GM21423 (cell line): ENCODE data around the gene STK11.

Experiments used
- ATAC-seq: cut with Tn5 transposase; IDR thresholded peaks from one replicate; pipeline ENCODE4 v1.9.1; 2021; ENCODE audit warnings: mild to moderate bottlenecking, moderate library complexity; ENCODE audit not compliant: unreplicated experiment

STK11 gene, protein sequence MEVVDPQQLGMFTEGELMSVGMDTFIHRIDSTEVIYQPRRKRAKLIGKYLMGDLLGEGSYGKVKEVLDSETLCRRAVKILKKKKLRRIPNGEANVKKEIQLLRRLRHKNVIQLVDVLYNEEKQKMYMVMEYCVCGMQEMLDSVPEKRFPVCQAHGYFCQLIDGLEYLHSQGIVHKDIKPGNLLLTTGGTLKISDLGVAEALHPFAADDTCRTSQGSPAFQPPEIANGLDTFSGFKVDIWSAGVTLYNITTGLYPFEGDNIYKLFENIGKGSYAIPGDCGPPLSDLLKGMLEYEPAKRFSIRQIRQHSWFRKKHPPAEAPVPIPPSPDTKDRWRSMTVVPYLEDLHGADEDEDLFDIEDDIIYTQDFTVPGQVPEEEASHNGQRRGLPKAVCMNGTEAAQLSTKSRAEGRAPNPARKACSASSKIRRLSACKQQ

DNA sequence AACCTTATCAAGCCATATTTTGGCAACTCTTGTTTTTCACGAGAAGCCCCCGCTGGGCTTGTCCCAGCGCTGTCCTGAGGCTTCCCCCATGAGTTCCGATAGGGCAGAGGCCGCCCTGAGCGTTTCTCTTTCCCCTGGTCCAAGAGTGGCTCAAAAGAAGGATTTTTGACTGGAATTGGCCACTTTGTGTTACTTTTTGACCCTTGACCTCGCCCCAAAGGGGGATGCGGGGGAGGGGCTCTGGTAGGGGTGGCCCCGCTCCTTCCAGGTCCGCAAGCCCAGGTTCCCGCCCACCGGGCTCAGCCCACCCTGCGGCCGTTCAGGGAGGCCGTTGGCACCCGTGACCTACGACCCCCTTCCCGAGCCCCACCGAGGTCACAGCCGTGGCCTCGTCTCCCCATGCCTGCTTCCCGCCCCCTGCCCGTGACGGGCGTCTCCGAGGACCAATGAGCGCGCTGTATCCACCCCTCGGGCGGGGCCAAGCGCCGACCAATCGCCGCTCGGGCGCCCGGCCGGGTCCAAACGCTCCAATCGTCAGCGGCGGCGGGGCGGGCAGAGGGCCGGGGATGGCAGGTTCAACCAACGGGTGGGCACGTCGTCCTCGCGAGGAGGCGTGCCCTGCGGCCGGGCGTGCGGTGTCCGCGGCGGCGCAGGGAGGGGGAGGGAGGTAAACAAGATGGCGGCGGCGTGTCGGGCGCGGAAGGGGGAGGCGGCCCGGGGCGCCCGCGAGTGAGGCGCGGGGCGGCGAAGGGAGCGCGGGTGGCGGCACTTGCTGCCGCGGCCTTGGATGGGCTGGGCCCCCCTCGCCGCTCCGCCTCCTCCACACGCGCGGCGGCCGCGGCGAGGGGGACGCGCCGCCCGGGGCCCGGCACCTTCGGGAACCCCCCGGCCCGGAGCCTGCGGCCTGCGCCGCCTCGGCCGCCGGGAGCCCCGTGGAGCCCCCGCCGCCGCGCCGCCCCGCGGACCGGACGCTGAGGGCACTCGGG is at the start of gene STK11:
Gene STK11 (plus strand): TSS at position 665 of the 986 bp plus-strand sequence. CDS start 1,136 bp downstream, outside the sequence.
- ATAC-seq, result peak; percentile 88

DNA sequence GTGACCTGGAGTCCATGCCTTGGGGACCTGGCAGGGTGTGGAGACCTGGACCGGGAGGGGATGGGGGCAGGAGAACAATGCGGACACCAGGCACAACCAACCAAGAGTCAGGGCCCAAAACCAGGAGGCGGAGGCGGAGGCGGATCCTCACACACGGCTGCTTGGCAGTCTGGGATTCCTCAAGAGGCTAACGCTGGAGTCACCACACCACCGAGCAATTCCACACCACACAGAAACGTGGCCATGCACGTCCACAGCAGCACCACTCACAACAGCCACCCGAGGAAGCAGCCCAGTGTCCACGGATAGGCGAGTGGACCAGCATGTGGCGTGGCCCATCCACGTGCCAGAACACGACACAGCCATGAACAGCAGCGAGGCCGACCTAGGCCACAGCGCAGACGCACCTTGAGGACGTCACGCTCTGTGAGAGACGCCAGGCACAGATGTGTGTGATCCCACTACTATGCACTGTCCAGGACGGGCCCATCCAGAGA is 49.2 kb upstream of the STK11 start:
- ATAC-seq, result no peak

DNA sequence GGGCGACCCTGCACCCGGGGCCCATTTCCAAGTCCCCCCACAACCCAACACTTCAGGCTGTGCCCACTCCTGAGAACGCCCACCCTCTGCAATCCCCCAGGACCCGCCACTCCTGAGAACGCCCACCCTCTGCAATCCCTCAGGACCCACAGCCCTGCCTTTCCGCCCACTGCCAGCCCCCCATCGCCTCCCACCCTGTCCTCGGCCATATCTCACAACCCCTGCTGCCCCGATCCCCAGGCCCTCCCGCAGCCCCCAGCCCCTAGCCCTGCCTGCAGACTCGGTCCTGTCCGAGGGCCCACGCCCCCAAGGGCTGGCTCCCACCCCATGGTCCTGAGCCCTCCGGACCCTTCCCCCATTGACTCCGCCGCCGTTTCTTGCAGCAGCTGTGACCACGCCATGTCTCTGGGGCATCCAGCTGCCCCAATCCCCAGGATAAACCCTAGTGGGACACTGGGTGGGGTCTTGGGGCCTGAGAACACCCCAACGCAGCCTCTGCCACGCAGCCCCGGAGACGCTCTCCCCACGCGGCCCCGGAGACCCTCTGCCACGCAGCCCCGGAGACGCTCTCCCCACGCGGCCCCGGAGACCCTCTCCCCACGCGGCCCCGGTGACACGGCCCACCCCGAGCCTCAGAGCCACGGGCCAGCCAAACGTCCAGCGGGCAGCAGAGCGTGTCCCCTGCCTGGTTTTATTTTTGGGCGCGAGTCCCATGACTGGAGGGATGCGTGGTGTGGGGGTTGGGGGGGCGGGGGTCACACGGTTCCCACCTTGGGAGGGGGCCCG is 48.6 kb upstream of the STK11 start:
- no peak for ATAC-seq

DNA sequence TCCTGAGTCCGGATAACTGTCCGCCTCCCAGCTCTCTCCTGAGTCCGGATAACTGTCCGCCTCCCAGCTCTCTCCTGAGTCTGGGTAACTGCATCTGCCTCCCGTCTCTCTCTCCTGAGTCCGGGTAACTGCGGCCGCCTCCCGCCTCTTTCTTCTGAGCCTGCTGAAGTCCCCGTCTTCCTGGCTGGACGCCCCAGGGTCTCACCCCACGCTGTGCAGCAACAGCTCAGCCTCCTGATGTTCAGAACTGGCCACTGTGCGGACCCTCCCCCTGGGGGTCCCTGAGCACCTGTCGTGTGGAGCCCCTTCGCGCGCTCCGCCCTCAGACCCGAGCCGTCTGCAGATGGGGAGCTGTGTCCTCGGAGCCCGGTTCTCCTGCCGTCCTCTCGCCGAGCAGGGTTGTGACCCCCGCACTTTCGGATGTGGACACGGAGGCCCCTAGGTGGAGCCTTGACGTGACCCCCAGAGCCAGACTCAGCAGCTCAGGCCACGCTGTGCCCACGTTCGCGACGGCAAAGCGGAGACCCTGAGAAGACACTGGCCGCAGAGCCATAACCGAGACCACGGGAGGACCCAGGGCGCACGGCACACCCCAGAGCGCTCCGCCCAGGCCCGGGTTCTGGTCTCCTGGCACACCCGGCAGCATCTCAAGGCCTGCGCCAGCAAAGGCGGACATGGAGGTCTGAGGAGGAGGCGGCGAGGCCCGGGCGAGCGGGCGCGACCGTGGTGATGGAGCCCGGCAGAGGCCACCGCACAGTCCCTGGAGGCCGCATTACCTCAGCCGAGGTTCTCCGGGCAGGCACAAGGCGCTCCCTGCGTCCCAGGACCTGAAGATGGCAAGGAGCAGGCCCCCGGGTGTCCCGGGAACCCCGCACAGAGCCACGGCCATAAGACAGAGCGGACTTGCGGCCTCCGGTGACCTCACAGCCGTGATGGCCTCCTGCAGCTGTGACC is 47.4 kb upstream of the STK11 start:
- no peak for ATAC-seq

DNA sequence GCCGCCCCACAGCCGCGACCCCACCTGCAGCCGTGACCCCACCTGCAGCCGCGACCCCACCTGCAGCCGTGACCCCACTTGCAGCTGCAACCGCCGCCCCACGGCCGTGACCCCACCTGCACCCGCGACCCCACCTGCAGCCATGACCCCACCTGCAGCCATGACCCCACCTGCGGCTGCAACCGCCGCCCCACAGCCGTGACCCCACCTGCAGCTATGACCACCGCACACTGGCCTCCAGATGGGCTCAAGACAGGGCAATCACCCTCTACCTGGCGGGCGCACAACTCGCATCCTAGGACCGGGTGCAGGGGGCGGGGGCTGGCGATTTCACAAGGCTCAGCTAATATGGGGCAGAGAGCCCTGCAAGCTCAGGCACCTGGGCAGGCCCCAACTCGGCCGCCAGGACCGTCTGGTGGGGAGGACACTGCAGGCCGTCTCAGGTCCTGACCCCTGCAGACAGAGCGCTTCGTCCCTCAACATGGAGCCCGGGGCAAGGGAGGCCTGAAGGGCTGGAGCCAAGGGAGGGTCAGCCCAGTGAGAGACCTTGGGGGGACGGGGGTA is 46.6 kb upstream of the STK11 start:
- ATAC-seq, result no peak

DNA sequence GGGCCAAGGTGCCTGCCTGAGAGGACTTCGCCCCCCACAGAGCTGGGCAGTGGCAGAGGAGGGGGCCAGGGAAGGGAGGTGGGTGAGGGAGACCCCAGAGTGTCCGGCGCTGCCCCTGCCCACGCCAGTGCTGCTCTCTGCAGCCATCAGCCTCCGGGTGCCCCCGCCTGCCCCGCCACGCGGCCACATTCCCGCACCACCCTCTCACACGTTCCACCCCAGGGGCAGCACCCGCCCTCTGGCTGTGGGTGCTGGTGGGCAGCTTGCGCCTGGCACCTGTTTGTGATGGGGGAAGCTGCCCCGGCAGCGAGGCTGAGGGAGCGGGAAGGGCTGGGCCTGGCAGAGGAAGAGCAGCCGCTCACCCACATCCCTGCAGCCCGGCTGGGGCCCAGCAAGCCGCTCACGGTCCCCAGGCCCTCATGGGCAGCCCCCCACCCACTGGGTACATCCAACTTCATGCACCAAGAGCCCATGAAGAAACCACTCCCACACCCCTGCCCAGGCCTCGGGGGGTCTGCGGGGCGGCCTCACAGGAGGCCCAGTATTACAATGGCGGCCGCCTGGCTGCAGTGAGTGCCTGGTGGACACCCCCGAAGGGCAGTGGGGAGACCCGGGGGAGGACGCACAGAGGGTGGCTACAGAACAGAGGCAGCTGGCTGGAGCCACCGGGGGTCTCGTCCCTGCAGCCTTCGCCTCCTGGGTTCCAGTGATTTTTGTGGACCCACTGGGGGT is 45.5 kb upstream of the STK11 start:
- no peak for ATAC-seq

DNA sequence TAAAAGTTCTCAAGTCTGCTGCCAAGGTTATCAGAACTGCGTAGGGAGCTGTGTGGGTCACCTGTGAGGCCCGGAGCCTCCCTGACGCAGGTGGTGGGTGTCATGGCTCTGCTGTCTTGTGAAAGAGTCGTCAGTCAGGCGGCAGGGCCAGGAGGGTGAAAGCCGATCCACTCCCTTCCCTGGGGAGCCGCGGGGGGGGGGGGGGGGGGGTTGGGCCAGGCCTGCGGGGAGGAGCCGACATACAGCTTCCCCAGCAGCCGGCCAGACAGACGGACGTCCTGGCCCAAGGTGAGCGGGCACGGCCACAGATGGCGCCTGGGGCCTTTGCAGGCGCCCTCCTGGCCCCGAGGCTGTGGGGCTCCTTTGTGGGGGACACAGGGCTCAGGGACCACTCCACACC is 43.9 kb upstream of the STK11 start:
- no peak for ATAC-seq

DNA sequence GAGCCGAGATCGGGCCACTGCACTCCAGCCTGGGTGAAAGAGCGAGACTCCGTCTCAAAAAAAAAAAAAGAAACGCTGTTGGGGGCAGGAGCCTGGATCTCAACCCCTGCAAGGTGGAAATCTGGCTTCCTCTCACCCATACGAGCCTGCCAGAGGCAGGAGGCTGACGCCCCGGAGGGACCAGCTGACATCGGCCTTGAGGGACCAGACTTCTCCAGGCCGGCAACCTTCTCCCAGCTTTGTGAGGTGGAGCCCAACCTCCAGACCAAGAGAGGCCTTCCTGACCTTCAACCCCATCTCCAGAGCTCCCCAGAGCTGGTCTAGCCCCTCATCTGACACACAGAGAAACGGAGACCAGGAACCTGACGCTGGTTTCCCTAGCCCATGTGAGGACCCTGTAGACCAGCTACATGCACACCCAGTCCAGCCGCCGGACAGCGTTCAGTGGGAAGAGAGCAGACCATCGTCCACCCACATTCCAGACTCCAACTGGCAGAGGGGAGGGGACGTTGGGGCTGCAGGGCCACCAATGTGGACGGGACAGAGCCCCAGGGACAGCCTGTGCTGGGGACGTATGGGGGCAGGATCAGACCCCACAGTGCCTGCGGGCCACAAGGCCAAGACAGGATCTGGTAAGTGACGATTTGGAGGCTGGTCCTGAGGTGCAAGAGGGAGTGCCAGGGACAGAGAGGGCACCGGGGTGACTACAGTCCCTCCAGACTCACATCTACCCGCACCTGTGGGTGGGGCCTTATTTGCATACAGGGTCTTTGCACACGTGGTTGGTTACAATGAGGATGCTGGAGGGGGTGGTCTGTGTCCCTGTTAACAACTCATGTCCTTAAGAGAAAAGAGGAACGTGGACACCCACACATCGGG is 42.9 kb upstream of the STK11 start:
- no peak for ATAC-seq

DNA sequence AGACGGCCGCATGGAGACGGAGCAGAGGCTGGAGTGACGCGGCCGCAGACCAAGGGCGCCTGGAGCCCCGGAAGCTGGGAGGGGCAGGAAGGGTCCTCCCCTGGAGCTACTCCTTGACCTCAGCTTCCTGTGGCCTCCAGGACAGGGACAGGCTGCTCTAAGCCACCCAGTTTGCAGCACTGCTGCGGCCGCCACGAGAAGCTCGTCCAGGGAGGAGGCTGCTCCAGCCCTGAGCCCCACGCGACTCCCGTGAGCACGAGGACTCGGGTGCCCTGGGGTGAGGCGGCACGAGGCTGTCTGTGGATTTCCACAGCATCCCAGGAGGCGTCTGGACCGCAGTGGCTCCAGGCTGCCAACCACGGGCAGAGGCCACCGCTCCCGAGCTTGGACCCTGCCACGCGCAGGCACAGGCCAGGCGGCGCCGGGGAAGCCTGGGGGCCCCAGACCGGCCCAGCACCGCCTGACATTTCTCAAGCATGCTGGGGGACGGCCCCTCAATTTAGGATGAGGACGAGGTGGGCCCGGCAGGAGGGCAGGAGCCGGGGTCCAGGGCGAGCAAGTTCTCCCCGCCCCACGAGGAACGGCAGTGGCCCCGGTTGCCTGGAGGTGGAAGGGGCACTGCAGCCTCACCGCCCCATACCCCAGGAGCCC is 42.2 kb upstream of the STK11 start:
- ATAC-seq, result no peak

DNA sequence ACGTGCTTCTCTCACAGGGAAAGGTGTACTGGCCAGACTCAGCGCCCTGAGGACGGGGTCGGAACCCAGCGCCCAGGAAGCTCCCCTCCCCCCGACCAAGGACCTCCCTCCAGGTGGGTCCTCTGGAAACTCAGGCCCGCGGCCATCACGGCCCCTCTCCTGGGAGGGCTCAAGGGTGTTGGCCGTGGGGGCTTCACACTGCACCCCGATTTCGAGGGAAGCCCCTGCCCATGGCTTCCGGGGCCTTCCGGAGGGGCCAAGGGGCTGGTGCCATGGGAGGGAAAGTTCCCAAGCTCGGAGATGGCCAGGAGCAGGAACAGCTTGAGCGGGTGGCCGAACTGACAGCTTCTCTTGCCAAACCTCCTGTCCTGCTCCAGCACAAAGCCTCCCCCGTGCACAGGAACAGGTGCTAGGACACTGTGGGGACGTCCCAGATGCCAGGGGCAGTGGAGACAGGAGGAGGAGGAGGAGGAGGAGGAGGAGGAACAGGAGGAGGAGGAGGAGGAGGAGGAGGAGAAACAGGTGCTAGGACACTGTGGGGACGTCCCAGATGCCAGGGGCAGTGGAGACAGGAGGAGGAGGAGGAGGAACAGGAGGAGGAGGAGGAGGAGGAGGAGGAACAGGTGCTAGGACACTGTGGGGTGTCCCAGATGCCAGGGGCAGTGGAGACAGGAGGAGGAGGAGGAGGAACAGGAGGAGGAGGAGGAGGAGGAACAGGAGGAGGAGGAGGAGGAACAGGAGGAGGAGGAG is 41.5 kb upstream of the STK11 start:
- no peak for ATAC-seq

DNA sequence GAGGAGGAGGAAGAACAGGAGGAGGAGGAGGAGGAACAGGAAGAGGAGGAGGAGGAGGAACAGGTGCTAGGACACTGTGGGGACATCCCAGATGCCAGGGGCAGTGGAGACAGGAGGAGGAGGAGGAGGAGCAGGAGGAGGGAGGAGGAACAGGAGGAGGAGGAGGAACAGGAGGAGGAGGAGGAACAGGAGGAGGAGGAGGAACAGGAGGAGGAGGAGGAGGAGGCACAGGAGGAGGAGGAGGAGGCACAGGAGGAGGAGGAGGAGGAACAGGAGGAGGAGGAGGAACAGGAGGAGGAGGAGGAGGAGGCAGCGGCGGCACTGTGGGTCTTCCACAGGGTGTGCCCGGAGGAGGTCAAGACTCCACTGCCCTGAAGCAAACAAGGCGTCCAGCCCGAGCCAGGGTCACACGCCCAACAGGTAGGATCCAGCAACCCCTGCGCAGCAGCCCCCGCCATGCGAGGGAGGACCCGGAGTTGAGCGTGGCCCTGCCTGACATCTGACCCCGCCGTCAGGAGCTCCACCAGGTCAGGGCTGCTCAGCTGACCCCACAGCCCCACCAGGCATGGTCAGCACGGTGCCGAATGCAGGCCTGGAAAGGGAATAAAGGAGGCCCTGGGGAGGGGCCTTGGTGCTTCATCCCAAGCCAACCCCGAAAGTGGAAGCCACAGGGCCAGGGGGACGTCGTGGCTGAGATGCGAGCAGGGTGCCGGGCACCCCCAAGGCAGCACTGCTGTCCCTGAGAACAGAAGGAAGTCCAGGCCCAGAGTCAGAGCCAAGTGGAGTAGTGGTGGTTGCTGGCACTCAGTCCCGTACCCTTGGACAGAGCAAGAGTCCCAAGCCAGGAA is 40.7 kb upstream of the STK11 start:
- no peak for ATAC-seq

DNA sequence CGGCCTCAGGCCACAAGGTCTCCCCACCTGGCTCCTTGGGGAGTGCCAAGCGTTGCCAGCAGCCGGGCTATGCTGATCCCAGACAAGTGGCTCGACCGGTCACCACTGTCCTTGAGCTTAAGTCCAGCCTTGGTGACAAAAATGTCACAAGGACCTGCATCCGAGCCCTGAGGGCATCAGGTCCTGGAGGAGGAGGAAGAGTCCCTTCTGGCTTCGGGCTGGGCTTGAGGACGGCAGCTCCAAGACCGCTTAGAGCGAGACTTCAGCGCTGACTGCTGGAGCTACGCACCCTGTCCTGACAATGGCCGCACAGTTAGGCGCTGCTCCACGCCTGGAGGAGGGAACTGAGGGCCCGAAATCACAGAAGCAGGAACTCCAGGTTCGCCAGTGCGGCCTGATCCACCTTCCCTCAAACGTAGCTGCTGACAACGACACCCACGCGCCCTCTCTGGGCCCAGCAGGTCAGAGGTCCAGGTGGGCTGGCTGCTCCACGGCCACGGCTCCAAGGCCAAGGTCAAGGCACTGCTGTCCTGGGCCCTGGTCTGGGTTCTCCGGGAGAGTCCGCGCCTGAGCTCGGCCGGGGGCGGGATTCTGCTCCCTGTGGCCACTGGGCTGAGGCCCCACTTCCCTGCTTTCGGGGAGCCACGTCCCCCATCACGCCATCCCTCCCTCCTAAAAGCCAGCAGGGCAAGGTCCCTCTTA is 38.6 kb upstream of the STK11 start:
- ATAC-seq, result no peak

DNA sequence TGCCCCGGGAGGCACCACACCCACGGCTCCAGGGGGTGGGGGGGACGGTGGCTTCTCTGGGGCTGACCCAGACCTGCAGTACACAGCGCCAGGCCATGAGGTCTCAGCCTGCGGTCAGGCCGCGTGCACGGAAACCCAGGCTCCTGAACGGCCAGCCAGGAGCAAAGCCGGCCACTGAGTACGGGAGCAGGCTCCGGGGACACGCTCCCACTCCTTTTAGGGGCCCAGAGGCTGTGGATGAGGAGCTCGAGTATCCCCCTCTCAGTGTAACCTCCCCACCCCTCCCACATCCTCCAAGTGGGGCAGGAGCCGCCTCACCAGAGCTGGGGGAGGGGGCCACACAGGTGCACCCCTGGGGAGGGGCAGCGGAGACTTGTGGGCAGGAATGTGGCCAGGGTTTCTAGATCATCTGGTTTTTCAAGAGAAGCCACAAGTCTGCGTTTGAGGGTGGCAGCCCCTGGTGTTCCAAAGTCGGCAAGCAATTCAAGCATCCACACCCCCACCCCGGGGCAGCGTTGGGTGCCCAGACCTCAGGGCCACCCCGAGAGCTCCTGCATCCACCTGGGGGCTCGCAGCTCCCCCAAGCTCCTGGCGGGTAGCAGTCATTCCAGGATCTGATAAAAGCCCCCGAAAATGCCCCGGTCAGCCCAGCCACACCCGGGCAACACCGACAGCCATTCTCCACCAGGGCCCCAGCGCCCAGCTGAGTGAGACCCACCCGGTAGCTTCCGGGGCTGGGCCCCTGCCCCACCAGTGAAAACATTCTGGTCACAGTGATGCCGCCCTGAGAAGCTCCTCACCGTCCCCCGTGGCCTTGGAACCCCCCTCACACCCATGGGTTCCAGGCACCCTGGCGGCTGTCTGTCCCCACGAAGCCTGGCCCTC is 37.6 kb upstream of the STK11 start:
- no peak for ATAC-seq
